HepG2 (cell line): ENCODE measurements around the gene CEBPB. TPM values are rescaled to one million over a fixed set of nuclear protein-coding genes. Genes with fewer than 3 reads are reported as not detected.

ENCODE experiments used
- CCDC6 ChIP-seq: sonication (generic); formaldehyde crosslinking; IDR thresholded peaks from 2 replicates; pipeline ENCODE4 v1.8.1; 2022; ENCODE audit warnings: mild to moderate bottlenecking, missing genetic modification reagents, moderate library complexity
- CREB1 ChIP-seq, 2 experiments: fragments of 450-650 bp in 1 of 2; IDR thresholded peaks; 2 replicates each; pipeline ENCODE4 v1.6.1; 2016 to 2017; ENCODE audit warnings: control low read depth in 1 of 2, mild to moderate bottlenecking in 1 of 2, missing compliant biosample characterization in 1 of 2, missing genetic modification characterization in 1 of 2
- DBP ChIP-seq: sonication (generic); formaldehyde crosslinking; IDR thresholded peaks from 2 replicates; pipeline ENCODE4 v1.4.0; 2020; ENCODE audit warnings: missing genetic modification reagents; ENCODE audit errors: not compliant biosample characterization
- DDIT3 ChIP-seq: sonication (generic); formaldehyde crosslinking; IDR thresholded peaks from 2 replicates; pipeline ENCODE4 v1.4.0; 2020; ENCODE audit warnings: mild to moderate bottlenecking, missing genetic modification reagents
- IRF1 ChIP-seq: sonication (generic); formaldehyde crosslinking; IDR thresholded peaks from 2 replicates; pipeline ENCODE4 v1.4.0; 2020; ENCODE audit warnings: low read depth, mild to moderate bottlenecking, missing genetic modification reagents
- MBD4 ChIP-seq: IDR thresholded peaks from 2 replicates; pipeline ENCODE4 v1.6.1; 2012; ENCODE audit warnings: low read length, inconsistent platforms, borderline replicate concordance
- PATZ1 ChIP-seq: sonication (generic); formaldehyde crosslinking; IDR thresholded peaks from 2 replicates; pipeline ENCODE4 v1.4.0; 2020; ENCODE audit warnings: missing genetic modification reagents
- PHB2 ChIP-seq: fragments of 450-650 bp; IDR thresholded peaks from 2 replicates; pipeline ENCODE4 v1.6.1; 2018; ENCODE audit not compliant: partially characterized antibody
- RFXAP ChIP-seq: sonication (generic); formaldehyde crosslinking; IDR thresholded peaks from 2 replicates; pipeline ENCODE4 v1.4.0; 2020; ENCODE audit warnings: missing genetic modification reagents, borderline replicate concordance
- SIN3A ChIP-seq: IDR thresholded peaks from 2 replicates; pipeline ENCODE4 v1.6.1; 2011; ENCODE audit warnings: low read depth, mild to moderate bottlenecking, control low read depth, low read length, borderline replicate concordance
- SNAI1 ChIP-seq: sonication (generic); formaldehyde crosslinking; IDR thresholded peaks from 2 replicates; pipeline ENCODE4 v1.5.0; 2020; ENCODE audit warnings: mild to moderate bottlenecking, missing genetic modification reagents, borderline replicate concordance
- TEAD2 ChIP-seq: sonication (generic); formaldehyde crosslinking; IDR thresholded peaks from 2 replicates; pipeline ENCODE4 v1.9.0; 2021; ENCODE audit warnings: missing genetic modification reagents
- TEAD3 ChIP-seq: optimal IDR thresholded peaks from 2 replicates; pipeline ENCODE3; 2016; ENCODE audit warnings: borderline replicate concordance
- ZHX2 ChIP-seq, 2 experiments: sonication (generic) in 1 of 2; formaldehyde crosslinking in 1 of 2; IDR thresholded peaks; 2 replicates each; pipeline versions ENCODE4 v1.6.1 to v1.9.0; 2014 to 2022; ENCODE audit warnings: antibody characterized with exemption in 1 of 2, borderline replicate concordance in 1 of 2, inconsistent platforms in 1 of 2, low read depth in 1 of 2, missing genetic modification reagents in 1 of 2
- ZNF20 ChIP-seq: sonication (generic); formaldehyde crosslinking; IDR thresholded peaks from 2 replicates; pipeline ENCODE4 v1.4.0; 2020; ENCODE audit warnings: mild to moderate bottlenecking, moderate library complexity, missing genetic modification reagents
- ZNF230 ChIP-seq: sonication (generic); formaldehyde crosslinking; IDR thresholded peaks from 2 replicates; pipeline ENCODE4 v1.4.0; 2020; ENCODE audit warnings: mild to moderate bottlenecking, missing genetic modification reagents
- ZNF546 ChIP-seq: sonication (generic); formaldehyde crosslinking; conservative IDR thresholded peaks from 2 replicates; pipeline ENCODE4 v1.8.1; 2023; ENCODE audit warnings: mild to moderate bottlenecking, missing genetic modification reagents
- ZNF569 ChIP-seq: sonication (generic); formaldehyde crosslinking; IDR thresholded peaks from 2 replicates; pipeline ENCODE4 v1.5.0; 2020; ENCODE audit warnings: mild to moderate bottlenecking, missing genetic modification reagents, moderate library complexity, borderline replicate concordance
- ZNF75D ChIP-seq: sonication (generic); formaldehyde crosslinking; IDR thresholded peaks from 2 replicates; pipeline ENCODE4 v1.8.1; 2023; ENCODE audit warnings: missing genetic modification reagents, mild to moderate bottlenecking, borderline replicate concordance
- polyA plus RNA-seq, 8 experiments: library from polyadenylated mRNA; depleted of rRNA in 3 of 8; stranded (reverse) in 7 of 8; unstranded in 1 of 8; fragments of >200 nt; fragmentation: Illumina TruSeq in 4 of 8; extraction: Trizol in 4 of 8; gene quantifications; 2 replicates each; pipeline versions ENCODE4 v1.2.1 to v1.2.3, GENCODE V29; 2011 to 2016; ENCODE audit warnings: low read depth in 4 of 8, missing spikeins in 1 of 8, mixed read lengths in 1 of 8; ENCODE audit not compliant: insufficient read depth in 1 of 8
- total RNA-seq, 5 experiments: library from RNA; depleted of rRNA; stranded (reverse); fragments of >200 nt; fragmentation: Illumina TruSeq; extraction: Trizol; gene quantifications; 2 replicates each; pipeline ENCODE4 v1.2.3, GENCODE V29; 2016; ENCODE audit warnings: low read depth in 1 of 5

CEBPB gene
- total and polyA plus RNA-seq, 2 of the 13 experiments (the other 11 are each of a cell fraction or from before 2014, with no cell fraction given) = 18.5 to 28.2 TPM

- no peak for TF ChIP-seq ZNF569
- TF ChIP-seq CCDC6 = no peak
- no peak for TF ChIP-seq ZNF230
- no peak for TF ChIP-seq CREB1 (IDR thresholded peaks at IDR 0.05)
- no peak for TF ChIP-seq CREB1 (CRISPR knock-in tag; IDR thresholded peaks at IDR 0.05)
- no peak for TF ChIP-seq IRF1 (CRISPR knock-in tag)
- TF ChIP-seq DBP = peak; percentile 46
- TF ChIP-seq PHB2 = no peak
- TF ChIP-seq DDIT3 (CRISPR knock-in tag) = no peak
- no peak for TF ChIP-seq SIN3A
- peak; percentile 35; the same call in 1 of the 2 replicates for TF ChIP-seq PATZ1 (CRISPR knock-in tag)
- TF ChIP-seq MBD4 = no peak
- TF ChIP-seq TEAD3 (CRISPR knock-in tag) = peak; percentile 51
- TF ChIP-seq TEAD2 (CRISPR knock-in tag) = no peak
- 0 out of 2 replicates have a peak, but pooled peaks have one; percentile 40 for TF ChIP-seq ZNF75D (CRISPR knock-in tag)
- TF ChIP-seq SNAI1 = no peak
- TF ChIP-seq ZHX2 (IDR thresholded peaks at IDR 0.05; ENCODE audit: low read depth) = no peak
- TF ChIP-seq ZHX2 (CRISPR knock-in tag; IDR thresholded peaks at IDR 0.05; ENCODE audit: borderline replicate concordance) = no peak
- TF ChIP-seq ZNF20 (CRISPR knock-in tag) = no peak
- TF ChIP-seq RFXAP = no peak
- no peak for TF ChIP-seq ZNF546 (CRISPR knock-in tag)
Observed at GRCh38 chr20:50163570-50164317, 26.9 kb upstream of the CEBPB start (continued).
